Pancreas (tissue), 10 donors: Measurements from ENCODE around the gene KY. TPM values are rescaled to one million over a fixed set of nuclear protein-coding genes. Genes with fewer than 3 reads are reported as not detected.

Experiments
- ATAC-seq, 4 donors: fragments of 200-7000 bp; cut with Tn5 transposase; one replicate each; pipeline versions ENCODE4 v1.8.0 to v1.9.1; 2020; ENCODE audit warnings: mild to moderate bottlenecking in 4 of 4, moderate library complexity in 4 of 4
- DNase-seq, 6 donors: peaks; one replicate each; pipeline ENCODE4 v3.0.0-alpha.2; 2020
- FAIRE-seq: peaks from 2 replicates; lab custom pipeline; 2012; peaks lifted over from hg19 to GRCh38; lab: Jason Lieb, UNC
- H3K27ac ChIP-seq, 4 donors: fragments of 200-600 bp; sonication (generic); 1 replicate in 3 of 4; 2 replicates in 1 of 4; pipeline versions ENCODE4 v1.5.0 to v1.8.0; 2020
- H3K27me3 ChIP-seq, 4 donors: fragments of 200-600 bp; one replicate each; pipeline ENCODE4 v1.8.0; 2021
- H3K36me3 ChIP-seq, 3 donors: fragments of 200-600 bp; sonication (generic) in 1 of 3; one replicate each; pipeline versions ENCODE4 v1.5.0 to v1.8.0; 2020 to 2021
- H3K4me1 ChIP-seq, 3 donors: fragments of 200-600 bp; one replicate each; pipeline ENCODE4 v1.8.0; 2021
- H3K4me3 ChIP-seq, 4 donors: fragments of 200-600 bp; sonication (generic) in 2 of 4; one replicate each; pipeline versions ENCODE4 v1.5.0 to v1.8.0; 2020 to 2021
- H3K9me3 ChIP-seq, 4 donors: fragments of 200-600 bp; one replicate each; pipeline ENCODE4 v1.8.0; 2021
- CTCF ChIP-seq, 4 donors: fragments of 200-600 bp; sonication (generic) in 3 of 4; IDR thresholded peaks; one replicate each; pipeline versions ENCODE4 v1.5.0 to v1.8.0; 2021; ENCODE audit warnings: antibody characterized with exemption in 4 of 4
- WGBS, 2 donors: extraction: QIAGEN DNeasy Blood & Tissue Kit; methylation state at CpG; one replicate each; pipeline ENCODE4 v1.1.7; 2013; 5-methylcytosine and 5-hydroxymethylcytosine counted together
- intact Hi-C, 3 donors: fragments of 100-400 bp; cut with DNase I; formaldehyde crosslinking; loops; one replicate each; pipeline versions ENCODE4 v1.11.1 to v1.14.2; 2022
- polyA plus RNA-seq, 2 donors: library from polyadenylated mRNA; stranded (reverse); fragments of 200-250 nt; gene quantifications; one replicate each; pipeline ENCODE4 v1.2.3, GENCODE V29; 2013
- total RNA-seq, 6 donors: library from RNA; stranded (reverse); fragmentation: NEBNext Ultra II Directional in 4 of 6; extraction: Animal tissue kit (Norgen Biotek cat#: 25700) in 4 of 6; gene quantifications; one replicate each; pipeline versions ENCODE4 v1.2.1 to v1.2.4, GENCODE V29; 2021 to 2023
- donor health status: healthy with polysubstance abuse.
- donor health status: DM: no; HTN: no; CAD: no; lungs with moderate emphysema.
- donor health status: DM: no; HTN: no; CAD: no.
- donor health status: control.
- donor health status: control.
- donor health status: Bipolar disorder and iron deficiency.
- donor health status: DM: yes; HTN: yes; CAD: no.
- donor health status: DM: no; HTN: no; CAD: no.
- donor health status: DM: no; HTN: no; CAD: no.
- donor health status: DM: yes; HTN: yes; CAD: no.

KY gene
- total and polyA plus RNA-seq, 8 donors = 0.04 to 0.42 (median 0.21) TPM; not detected in 2

GRCh38 chr3:134680796-134681521 lies 30.1 kb upstream of the KY start:
- TF ChIP-seq CTCF (IDR thresholded peaks at IDR 0.05) = no peak
- intact Hi-C loops = no loop called here
- Histone ChIP-seq H3K36me3 (no peaks in the 10 kb centered on the region), H3K27me3 (no peaks in the 10 kb centered on the region), H3K9me3 (no peaks in the 10 kb centered on the region), H3K4me1 (no peaks in the 10 kb centered on the region), H3K4me3 (no peak overlapping the region), H3K27ac (no peak overlapping the region)
- FAIRE-seq (no peak), ATAC-seq (no peak), DNase-seq (no peak)
- 55 to 60% methylated on average over 10 of the region's 10 CpGs for whole genome bisulfite sequencing, 2 donors

DNA sequence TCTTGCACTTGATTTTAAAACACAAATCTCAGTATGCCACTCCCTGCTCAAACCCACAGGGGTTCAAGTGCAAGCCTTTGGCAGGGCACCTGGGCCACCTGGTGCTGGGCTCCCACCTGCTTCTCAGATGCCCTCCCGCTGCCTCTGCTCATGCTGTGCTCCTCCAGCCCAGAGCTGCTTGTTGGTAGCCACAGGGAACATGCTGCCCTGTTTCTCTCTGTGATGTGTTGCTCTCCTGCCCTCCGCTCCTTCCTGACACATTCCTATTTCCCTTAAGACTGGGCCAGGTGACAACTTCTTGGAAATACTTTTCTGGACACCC lies 27.1 kb upstream of the KY start:
- Histone ChIP-seq H3K36me3 (no peaks in the 10 kb centered on the region), H3K4me1 (no peaks in the 10 kb centered on the region), H3K27ac (no peak overlapping the region), H3K9me3 (peaks cover 0 to 2% (median 0%) of the 10 kb centered on the region in 4 donors), H3K27me3 (no peaks in the 10 kb centered on the region), H3K4me3 (no peak overlapping the region)
- no peak for TF ChIP-seq CTCF (IDR thresholded peaks at IDR 0.05)
- ATAC-seq (no peak), DNase-seq (no peak), FAIRE-seq (no peak)
- intact Hi-C loops = no loop called here
- WGBS, 2 donors = 94 to 100% methylated on average over 2 of the region's 2 CpGs

DNA sequence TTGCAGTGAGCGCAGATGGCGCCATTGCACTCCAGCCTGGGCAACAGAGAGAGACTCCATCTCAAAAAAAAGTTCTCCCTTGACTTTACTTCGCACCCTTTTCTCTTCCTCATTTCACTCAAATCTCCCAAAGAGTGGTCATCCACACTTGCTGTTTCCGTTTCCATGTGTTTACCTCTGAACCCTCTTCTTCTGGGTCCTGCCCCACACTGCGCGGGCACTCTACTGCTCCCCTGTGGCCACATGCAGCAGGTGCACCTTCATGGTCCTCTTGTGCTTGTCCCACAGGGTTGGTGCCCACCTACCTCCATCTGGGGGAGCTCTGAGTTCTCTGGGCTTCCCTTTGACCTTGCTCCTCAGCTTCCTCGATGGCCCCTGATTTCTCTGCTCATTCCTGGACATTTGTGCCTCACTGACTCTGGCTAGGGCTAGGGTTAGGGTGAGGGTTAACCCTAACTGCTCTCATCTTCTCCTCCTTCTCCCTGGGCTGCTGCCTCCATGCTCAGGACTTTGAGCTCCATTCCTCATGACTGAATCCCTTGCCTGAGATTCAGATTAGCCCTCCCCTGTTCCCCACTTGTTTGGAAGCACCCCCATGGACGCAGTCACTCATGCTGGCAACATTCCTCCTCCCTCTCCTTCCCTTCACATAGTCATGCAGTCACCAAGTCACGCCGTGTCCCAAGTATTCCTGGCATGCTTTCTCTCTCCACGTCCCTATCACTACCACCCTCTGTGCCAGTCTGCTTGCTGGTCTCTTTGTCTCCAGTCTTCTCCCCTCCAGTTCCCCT lies 26.6 kb upstream of the KY start:
- peak in 1 of 4 donors; percentile 12 for TF ChIP-seq CTCF (IDR thresholded peaks at IDR 0.05)
- Histone ChIP-seq H3K4me1 (no peaks in the 10 kb centered on the region), H3K27me3 (no peaks in the 10 kb centered on the region), H3K36me3 (no peaks in the 10 kb centered on the region), H3K4me3 (no peak overlapping the region), H3K27ac (no peak overlapping the region), H3K9me3 (peaks cover 0 to 2% (median 0%) of the 10 kb centered on the region in 4 donors)
- FAIRE-seq = no peak
- intact Hi-C loops = no loop called here
- 42% methylated on average over 11 of the region's 11 CpGs for WGBS, 2 donors
- peak in 1 of 4 donors; percentile 60 for ATAC-seq
- no peak for DNase-seq

GRCh38 chr3:134675726-134676256 lies 25.0 kb upstream of the KY start:
- H3K4me3 ChIP-seq = no peak overlapping the region
- intact Hi-C loops = no loop called here
- TF ChIP-seq CTCF (IDR thresholded peaks at IDR 0.05) = no peak
- no peaks in the 10 kb centered on the region for H3K4me1 ChIP-seq
- peaks cover 0 to 2% (median 0%) of the 10 kb centered on the region in 4 donors for H3K9me3 ChIP-seq
- FAIRE-seq (no peak), ATAC-seq (no peak), DNase-seq (no peak)
- no peaks in the 10 kb centered on the region for H3K36me3 ChIP-seq
- no peak overlapping the region for H3K27ac ChIP-seq
- WGBS, 2 donors = 68 to 69% methylated on average over 3 of the region's 3 CpGs
- no peaks in the 10 kb centered on the region for H3K27me3 ChIP-seq
